Stimulated activated CD8-positive, alpha-beta memory T cell treated with anti-CD3 and anti-CD28 coated beads, Interleukin-2, amount 100 ng/mL, for 1 hour (primary cell): ENCODE measurements around the gene CFLAR.
"Not testable (repeated sequence)": the region's sequence is repeated elsewhere in the genome, so short reads cannot be mapped to it uniquely, and the experiment has no call there.

ENCODE experiments used
- DNase-seq, 2 donors: peaks; one replicate each; pipeline ENCODE4 v3.0.0-alpha.2; 2020; ENCODE audit warnings: low read depth in 2 of 2

CFLAR gene

GRCh38 chr2:201118961-201119854 is 3.2 kb downstream of the CFLAR start:
- no peak for DNase-seq

GRCh38 chr2:201122276-201122675 is 6.3 kb downstream of the CFLAR start:
- no peak for DNase-seq

GRCh38 chr2:201126308-201127151 is 10.6 kb downstream of the CFLAR start:
- DNase-seq, result no peak

DNA sequence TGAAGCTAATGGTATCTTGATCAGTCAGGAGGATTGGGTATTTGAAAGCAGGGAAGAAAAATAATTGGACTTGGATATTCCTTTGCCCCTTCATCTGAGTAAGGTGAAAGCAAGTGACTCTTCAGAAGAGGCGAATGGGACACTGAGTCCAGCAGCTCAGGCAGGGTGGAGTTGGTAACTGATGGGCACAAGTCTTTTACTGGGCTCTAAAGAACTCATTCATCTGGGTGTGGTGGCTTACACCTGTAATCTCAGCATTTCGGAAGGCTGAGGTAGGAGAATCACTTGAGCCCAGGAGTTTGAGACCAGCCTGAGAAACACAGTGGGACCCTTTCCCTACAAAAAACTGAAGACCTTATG is 11.2 kb downstream of the CFLAR start:
- DNase-seq, result no peak

GRCh38 chr2:201127570-201127969 is 11.6 kb downstream of the CFLAR start:
- DNase-seq, result no peak

DNA sequence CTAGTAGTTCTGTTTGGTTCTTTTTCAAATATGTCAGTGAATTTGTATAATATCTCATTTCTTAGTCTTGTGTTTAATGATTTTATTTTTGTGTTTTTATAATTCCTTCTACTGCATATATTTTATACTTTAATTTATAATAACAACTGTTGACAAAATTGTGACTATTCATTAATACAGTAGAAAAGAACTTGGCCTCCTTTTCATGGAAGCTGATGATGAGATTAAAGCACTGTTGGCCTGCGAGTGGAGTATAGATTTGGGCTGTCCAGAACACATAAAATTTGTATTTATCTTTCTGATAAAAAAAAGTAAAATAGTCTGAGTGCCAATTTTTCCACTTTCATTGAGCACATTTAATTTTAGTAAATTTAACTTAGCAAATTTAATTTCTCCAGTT is 12.1 kb downstream of the CFLAR start:
- no peak for DNase-seq

DNA sequence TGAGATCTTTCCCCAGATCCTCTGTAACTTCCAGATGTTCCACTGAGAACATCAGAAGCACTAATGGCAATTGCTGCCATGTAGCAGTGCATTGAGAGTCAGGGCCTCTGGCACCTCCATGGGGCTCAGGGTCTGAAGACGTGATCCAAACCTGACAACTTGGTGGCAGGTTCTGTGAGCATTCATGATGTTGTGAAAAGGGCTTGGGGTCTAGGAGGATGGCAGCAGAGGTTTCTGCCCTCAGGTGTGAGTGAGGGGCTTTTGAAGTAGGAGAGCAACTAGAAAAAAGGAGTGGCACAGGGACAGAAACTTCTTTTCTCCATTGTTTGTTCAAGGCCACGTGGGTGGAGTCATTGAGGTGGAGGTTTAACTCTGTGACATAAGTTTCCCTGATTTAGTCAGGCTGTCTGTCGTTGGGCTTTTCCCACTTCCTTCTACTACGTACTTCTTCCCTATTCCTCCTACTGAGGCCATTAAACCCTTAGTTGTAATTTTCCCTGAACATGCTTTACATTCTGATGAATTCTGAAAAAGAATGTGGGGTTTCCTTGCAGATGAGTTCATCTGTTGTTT is 13.1 kb downstream of the CFLAR start:
- DNase-seq, result no peak

DNA sequence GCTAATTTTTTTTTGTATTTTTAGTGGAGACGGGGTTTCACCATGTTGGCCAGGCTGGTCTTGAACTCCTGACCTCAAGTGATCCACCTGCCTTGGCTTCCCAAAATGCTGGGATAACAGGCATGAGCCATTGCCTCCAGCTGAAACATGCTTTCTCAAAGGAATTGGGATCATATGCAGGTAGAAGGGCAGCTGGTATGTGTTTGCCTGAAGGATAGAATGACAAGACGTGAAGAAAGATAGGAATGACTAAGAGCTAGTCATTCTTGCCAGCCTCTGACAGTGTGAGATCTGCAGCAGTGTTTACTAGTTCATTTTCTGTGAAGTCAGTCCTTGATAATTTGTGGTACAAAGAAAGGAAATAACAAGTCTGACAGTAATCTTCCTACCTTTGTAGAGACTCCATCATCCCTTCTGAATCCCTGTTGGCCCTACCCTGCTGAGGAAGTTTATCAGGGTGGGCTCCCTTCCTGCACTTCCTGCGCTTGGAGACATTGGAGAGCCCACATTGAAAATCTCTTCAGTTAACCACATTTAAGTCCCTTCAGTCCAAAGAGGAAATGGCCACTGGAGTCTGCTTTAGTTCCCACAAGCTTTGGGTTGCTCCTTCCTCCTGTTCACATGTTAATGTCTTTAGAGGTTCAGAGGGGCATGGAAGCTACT is 14.7 kb downstream of the CFLAR start:
- DNase-seq, result no peak

GRCh38 chr2:201132518-201132917 is 16.6 kb downstream of the CFLAR start:
- no peak for DNase-seq

DNA sequence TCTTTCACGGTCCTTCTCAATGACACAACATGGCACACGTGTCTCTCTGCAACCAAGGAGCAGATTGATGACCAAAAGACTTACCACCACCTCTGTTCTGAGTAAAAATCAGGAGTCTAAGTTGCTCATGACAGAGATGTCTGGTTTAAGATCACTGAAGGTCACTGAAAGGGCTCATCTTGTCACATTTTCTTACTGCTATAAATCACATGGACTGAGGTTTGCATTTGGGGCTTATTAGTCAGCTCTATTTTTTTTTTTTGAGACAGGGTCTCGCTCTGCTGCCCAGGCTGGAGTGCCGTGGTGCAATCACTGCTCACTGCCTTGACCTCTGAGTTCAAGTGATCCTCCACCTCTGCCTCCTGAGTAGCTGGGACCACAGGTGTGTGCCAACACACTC is 19.4 kb downstream of the CFLAR start:
- no peak for DNase-seq

GRCh38 chr2:201136889-201137321 is 20.9 kb downstream of the CFLAR start:
- DNase-seq, result no peak

DNA sequence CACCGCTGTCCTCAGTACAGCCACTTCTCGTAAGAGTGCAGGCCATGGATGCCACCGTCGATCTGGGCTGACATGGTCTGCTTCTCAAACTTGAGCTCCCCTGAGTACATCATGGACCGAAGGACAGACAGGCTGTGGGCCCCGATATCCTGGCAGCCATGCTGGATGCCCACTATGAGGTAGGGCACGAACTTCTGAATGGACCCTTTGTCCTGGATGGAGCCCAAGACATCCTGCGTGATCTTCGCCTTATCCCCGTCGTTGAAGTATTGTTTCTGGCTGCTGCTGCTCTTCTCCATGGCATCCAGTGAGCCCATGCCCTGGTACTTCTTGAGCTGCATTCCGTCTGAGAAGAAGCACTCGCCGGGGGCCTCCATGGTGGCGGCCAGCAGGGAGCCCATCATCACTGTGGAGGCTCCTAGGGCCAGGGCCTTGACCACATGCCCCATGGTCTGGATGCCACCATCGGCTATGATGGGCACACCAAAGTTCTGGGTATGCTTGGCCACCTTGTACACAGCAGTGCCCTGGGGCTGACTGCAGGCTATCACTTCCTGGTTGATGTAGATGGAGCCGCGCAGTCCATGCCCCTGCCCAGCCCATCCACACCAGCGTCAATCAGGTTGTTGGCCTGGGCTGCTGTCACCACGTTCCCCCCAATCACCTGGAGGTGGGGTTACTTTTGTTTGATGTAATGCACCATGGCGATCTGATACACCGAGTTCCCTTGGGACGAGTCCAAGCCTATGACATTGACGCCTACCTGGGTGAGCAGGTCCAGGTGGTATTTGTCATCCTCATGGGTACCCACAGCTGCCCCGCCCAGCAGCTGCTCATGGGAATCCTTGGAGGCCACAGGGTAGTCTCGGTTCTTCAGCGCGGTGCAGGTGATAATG is 21.8 kb downstream of the CFLAR start:
- no peak for DNase-seq

GRCh38 chr2:201138401-201138970 is 22.5 kb downstream of the CFLAR start:
- DNase-seq, result no peak

DNA sequence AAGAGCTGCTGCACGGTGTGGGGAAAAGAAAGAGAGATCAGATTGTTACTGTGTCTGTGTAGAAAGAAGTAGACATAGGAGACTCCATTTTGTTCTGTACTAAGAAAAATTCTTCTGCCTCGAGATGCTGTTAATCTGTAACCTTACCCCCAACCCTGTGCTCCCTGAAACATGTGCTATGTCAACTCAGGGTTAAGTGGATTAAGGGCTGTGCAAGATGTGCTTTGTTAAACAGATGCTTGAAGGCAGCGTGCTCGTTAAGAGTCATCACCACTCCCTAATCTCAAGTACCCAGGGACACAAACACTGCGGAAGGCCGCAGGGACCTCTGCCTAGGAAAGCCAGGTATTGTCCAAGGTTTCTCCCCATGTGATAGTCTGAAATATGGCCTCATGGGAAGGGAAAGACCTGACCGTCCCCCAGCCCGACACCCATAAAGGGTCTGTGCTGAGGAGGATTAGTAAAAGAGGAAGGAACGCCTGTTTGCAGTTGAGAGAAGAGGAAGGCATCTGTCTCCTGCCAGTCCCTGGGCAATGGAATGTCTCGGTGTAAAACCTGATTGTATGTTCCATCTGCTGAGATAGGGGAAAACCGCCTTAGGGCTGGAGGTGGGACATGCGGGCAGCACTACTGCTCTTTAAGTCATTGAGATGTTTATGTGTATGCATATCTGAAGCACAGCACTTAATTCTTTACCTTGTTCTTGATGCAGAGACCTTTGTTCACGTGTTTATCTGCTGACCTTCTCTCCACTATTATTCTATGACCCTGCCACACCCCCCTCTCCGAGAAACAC is 23.2 kb downstream of the CFLAR start:
- not testable (repeated sequence) for DNase-seq

GRCh38 chr2:201139836-201140604 is 24.1 kb downstream of the CFLAR start:
- DNase-seq, result no peak

- DNase-seq, result no peak
Measured at GRCh38 chr2:201144101-201145051, 28.4 kb downstream of the CFLAR start.

DNA sequence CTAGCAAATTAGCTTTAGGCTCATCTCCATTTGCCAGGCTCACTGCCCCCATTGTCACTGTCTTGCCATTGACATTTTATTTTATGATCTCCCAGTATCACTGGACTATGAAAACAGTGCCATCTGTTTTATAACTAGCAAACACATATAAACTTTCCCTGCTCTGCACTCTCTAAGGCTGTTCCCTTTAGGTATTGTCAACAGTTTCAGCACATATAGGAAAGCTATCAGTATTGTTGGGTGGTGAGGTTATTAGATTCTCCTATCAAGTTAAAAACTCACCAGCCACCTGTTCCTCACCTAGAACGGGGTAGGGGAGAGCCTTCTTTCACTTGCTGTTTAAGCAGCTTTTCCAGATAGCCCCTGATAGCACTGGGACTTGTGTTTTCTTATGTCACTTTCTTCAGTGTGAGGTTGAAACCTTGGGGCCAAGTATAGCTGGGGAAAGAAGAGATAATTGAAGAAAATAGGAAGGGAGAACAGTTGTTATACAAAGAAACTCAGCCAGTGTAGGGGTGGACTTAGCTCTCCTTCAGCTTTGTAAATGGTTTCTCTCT is 32.5 kb downstream of the CFLAR start:
- DNase-seq, result no peak
